Cardiac fibroblast (primary cell): ENCODE measurements around the gene ARIH2.

Experiments used
- DNase-seq, 2 donors: peaks; one replicate each; pipeline versions ENCODE4 v3.0.0 to v3.0.0-alpha.2; 2010; ENCODE audit warnings: low read depth in 2 of 2
- H3K4me3 ChIP-seq, 2 donors: replicated peaks in 1 of 2; 1 replicate in 1 of 2; 2 replicates in 1 of 2; pipeline ENCODE4 v1.5.1; 2011; ENCODE audit warnings: low read depth in 2 of 2, low read length in 2 of 2, mild to moderate bottlenecking in 2 of 2, moderate library complexity in 1 of 2
- CTCF ChIP-seq: IDR thresholded peaks from one replicate; pipeline ENCODE4 v1.5.1; 2011; ENCODE audit warnings: low read depth, mild to moderate bottlenecking, low read length, inconsistent platforms

ARIH2 gene

GRCh38 chr3:48966876-48967361 lies 48.3 kb downstream of the ARIH2 start:
- no peak for TF ChIP-seq CTCF
- H3K4me3 ChIP-seq: no peak overlapping the region
- DNase-seq: no peak

- no peak for DNase-seq
- no peak for TF ChIP-seq CTCF
- H3K4me3 ChIP-seq: no peak overlapping the region
Measured at GRCh38 chr3:48970586-48970985, 51.9 kb downstream of the ARIH2 start.

- DNase-seq: no peak
- no peak overlapping the region for H3K4me3 ChIP-seq
- TF ChIP-seq CTCF: no peak
Measured at GRCh38 chr3:48974076-48974864, 55.6 kb downstream of the ARIH2 start.

- no peak overlapping the region for H3K4me3 ChIP-seq
- no peak for DNase-seq
- TF ChIP-seq CTCF: no peak
Measured at GRCh38 chr3:48979451-48979850, 60.8 kb downstream of the ARIH2 start.

GRCh38 chr3:48980295-48980694 lies 61.7 kb downstream of the ARIH2 start:
- no peak overlapping the region for H3K4me3 ChIP-seq
- no peak for TF ChIP-seq CTCF
- DNase-seq: no peak

- H3K4me3 ChIP-seq: no peak overlapping the region
- no peak for TF ChIP-seq CTCF
- no peak for DNase-seq
Measured at GRCh38 chr3:48982016-48982415, 63.4 kb downstream of the ARIH2 start.
